ENCODE results near the gene FOXF1.

Gene FOXF1

GRCh38 chr16:86496262-86496928, 13.9 kb upstream of the FOXF1 start:
- Histone ChIP-seq H3K27me3 (peaks cover 100% of the 10 kb centered on the region), H3K36me3 (no peaks in the 10 kb centered on the region), H3K27ac (no peak overlapping the region), H3K9me3 (no peaks in the 10 kb centered on the region), H3K4me3 (ENCODE audit: low read depth in 1 of 2, low read length in 1 of 2) (no peak overlapping the region), H3K4me1 (ENCODE audit: control insufficient read depth in 1 of 2, insufficient read depth in 1 of 2, low read depth in 1 of 2, low read length in 1 of 2) (no peaks in the 10 kb centered on the region)
- TF ChIP-seq CTCF (IDR thresholded peaks at IDR 0.05) = no peak

GRCh38 chr16:86496929-86497461, 13.3 kb upstream of the FOXF1 start:
- Histone ChIP-seq H3K9me3 (no peaks in the 10 kb centered on the region), H3K27ac (no peak overlapping the region), H3K27me3 (peaks cover 100% of the 10 kb centered on the region), H3K4me3 (ENCODE audit: low read depth in 1 of 2, low read length in 1 of 2) (no peak overlapping the region), H3K4me1 (ENCODE audit: control insufficient read depth in 1 of 2, insufficient read depth in 1 of 2, low read depth in 1 of 2, low read length in 1 of 2) (no peaks in the 10 kb centered on the region), H3K36me3 (no peaks in the 10 kb centered on the region)
- TF ChIP-seq CTCF (IDR thresholded peaks at IDR 0.05) = no peak

GRCh38 chr16:86497551-86498021, 12.7 kb upstream of the FOXF1 start:
- Histone ChIP-seq H3K36me3 (no peaks in the 10 kb centered on the region), H3K4me1 (ENCODE audit: control insufficient read depth in 1 of 2, insufficient read depth in 1 of 2, low read depth in 1 of 2, low read length in 1 of 2) (no peaks in the 10 kb centered on the region), H3K4me3 (ENCODE audit: low read depth in 1 of 2, low read length in 1 of 2) (no peak overlapping the region), H3K9me3 (no peaks in the 10 kb centered on the region), H3K27ac (no peak overlapping the region), H3K27me3 (peaks cover 100% of the 10 kb centered on the region)
- TF ChIP-seq CTCF (IDR thresholded peaks at IDR 0.05) = no peak

GRCh38 chr16:86498155-86498670, 12.1 kb upstream of the FOXF1 start:
- no peak for TF ChIP-seq CTCF (IDR thresholded peaks at IDR 0.05)
- no peaks in the 10 kb centered on the region for H3K4me1 ChIP-seq (ENCODE audit: control insufficient read depth in 1 of 2, insufficient read depth in 1 of 2, low read depth in 1 of 2, low read length in 1 of 2)
- H3K9me3 ChIP-seq = no peaks in the 10 kb centered on the region
- no peak overlapping the region for H3K27ac ChIP-seq
- no peaks in the 10 kb centered on the region for H3K36me3 ChIP-seq
- no peak overlapping the region for H3K4me3 ChIP-seq (ENCODE audit: low read depth in 1 of 2, low read length in 1 of 2)
- peaks cover 100% of the 10 kb centered on the region for H3K27me3 ChIP-seq

GRCh38 chr16:86498671-86499439, 11.5 kb upstream of the FOXF1 start:
- Histone ChIP-seq H3K9me3 (no peaks in the 10 kb centered on the region), H3K27ac (no peak overlapping the region), H3K27me3 (peaks cover 100% of the 10 kb centered on the region), H3K4me1 (ENCODE audit: control insufficient read depth in 1 of 2, insufficient read depth in 1 of 2, low read depth in 1 of 2, low read length in 1 of 2) (no peaks in the 10 kb centered on the region), H3K4me3 (ENCODE audit: low read depth in 1 of 2, low read length in 1 of 2) (no peak overlapping the region), H3K36me3 (no peaks in the 10 kb centered on the region)
- TF ChIP-seq CTCF (IDR thresholded peaks at IDR 0.05) = no peak
